ENCODE measurements around the gene TMEM129.

The TMEM129 gene

DNA sequence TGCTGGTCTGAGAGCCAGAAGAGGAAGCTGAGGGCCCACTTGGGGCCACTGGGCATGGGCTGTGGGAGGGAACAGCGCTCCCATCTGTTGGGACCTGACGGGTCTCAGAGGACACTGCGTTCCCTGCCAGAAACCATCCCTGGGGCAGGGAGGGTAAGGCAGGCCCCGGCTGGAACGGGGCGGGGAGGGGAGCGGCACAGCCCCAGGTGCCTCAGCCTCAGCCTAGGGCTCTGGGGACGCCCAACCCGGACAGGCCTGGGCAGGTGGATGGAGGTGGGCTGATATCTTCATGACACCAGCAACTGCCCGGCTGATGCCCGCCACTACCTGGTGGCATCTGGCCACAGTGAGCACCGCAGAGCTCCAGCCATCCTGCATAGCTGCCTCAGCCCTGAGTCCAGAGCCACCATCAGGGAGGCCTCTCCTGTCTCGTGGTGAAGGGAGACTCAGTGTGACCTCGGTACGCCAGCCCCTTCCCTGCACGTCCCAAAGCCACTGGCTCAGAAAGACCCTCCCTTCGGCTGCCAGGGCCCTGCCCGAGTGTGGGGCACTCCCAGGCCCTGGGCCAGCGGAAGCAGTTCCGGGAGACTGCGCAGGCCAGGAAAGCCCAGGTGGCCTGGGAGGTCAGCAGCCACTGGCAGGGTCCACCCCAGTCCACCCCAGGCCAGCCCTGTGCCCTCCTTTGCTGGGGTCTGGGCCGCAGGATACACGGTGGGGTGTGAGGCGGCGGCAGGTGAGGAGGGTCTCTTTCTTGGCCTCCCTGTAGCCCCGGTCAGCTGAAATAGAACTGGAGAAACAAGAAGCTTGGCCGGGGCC is 37.4 kb upstream of the TMEM129 start:
- no peak for DNase-seq (ENCODE audit: low spot score)

- no peak for DNase-seq (ENCODE audit: low spot score)
These were observed 36.7 kb upstream of the TMEM129 start for GRCh38 chr4:1757836-1758235.

DNA sequence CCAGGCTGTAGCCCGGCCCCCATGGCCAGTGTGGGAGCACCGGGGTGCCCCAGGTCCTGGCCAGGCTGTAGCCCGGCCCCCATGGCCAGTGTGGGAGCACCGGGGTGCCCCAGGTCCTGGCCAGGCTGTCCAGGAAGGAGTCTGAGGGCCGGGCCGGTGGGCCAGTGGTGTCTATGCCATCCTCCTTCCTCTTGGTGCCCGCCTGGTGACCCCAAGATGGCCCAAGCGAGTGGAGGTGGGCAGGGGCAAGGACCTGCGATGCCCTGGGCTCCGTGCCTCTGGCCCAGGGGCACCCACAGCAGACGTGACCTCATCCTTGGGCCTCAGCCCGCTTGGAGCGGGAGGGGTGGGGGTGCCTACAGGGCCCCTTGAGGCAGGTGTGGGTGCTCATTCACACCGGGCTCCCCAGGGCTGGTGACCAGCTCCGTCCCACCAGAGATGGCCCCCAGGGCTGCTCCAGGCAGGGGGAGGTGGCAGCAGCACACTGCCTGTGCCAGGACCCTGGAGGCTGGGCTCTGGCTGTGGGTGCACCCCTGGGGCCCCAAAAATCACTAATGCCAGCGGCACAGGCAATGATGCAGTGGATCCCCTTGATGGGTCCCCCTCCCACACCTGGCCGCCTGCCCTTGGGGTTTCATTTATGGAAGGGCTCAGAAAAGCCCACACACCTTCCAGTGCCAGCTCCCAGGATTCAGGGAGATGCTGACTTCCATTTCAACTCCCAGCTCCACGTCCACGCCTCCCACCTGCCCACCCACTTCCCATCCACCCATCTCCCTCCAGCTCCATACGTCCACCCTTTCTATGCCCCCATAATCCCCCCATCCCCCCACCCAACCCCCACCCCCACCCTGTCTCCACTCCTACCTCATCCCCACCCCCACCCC is 36.0 kb upstream of the TMEM129 start:
- no peak for DNase-seq (ENCODE audit: low spot score)

- no peak for DNase-seq (ENCODE audit: low spot score)
These were observed 35.0 kb upstream of the TMEM129 start for GRCh38 chr4:1756079-1756478.

DNA sequence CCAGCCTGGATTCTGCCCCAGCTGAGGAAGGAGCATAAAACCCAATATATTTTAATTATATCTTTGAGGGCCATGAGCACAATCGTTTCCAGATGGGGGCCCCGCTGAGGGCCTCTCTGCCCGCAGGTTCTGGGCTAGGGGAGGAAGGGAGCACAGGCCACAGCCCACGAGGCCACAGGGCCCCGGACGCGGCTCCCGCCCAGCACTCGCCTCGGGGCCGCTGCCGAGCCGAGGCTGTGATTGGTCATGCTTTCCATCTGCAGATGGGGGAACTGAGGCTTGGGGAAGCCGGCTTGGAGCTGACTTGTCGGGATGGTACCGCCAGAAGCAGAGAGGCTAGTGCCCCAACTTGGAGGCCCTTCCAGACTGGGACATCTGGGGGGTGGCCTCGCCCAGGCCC is 34.2 kb upstream of the TMEM129 start:
- DNase-seq (ENCODE audit: low spot score), result no peak

GRCh38 chr4:1754336-1754735 is 33.2 kb upstream of the TMEM129 start:
- no peak for DNase-seq (ENCODE audit: low spot score)

GRCh38 chr4:1753697-1754311 is 32.7 kb upstream of the TMEM129 start:
- no peak for DNase-seq (ENCODE audit: low spot score)

DNA sequence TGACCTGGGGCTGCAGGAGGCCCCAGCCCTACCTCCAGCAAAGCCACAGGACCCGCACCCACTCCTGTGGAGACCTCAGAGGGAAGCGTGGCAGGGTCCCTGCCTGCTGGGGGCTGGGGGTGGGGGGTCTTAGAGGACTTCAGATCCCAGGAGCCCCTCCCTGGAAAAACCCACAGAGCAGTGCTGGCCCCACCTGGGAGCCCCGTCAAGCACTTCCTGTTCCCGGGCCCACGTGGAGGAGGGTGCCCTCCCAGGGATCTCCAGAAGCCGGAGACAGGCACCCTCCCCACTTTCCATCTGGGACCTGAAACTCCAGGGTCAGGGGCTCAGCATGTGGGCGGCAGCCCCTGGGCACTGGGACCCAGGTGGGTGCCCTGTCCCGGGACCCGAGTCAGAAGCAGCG is 32.2 kb upstream of the TMEM129 start:
- DNase-seq (ENCODE audit: low spot score), result no peak

GRCh38 chr4:1752284-1753041 is 31.3 kb upstream of the TMEM129 start:
- no peak for DNase-seq (ENCODE audit: low spot score)

DNA sequence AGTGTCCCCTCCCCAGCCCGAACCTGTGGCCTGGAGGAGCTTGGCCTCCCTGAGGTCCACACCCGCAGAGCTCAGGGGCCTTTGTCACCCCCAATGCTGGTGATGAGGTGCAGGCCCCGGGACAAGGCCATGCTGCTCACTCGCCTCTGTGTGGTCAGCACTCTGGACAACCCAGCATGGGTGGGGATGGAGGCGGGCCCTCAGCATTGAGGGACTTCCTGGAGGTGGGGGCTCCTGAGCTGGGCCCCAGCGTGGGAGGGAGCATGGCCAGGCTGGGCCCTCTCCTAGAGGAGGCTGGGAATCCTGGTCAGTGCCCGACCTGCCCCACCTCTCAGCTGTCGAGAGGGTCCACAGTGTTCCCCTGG is 30.8 kb upstream of the TMEM129 start:
- DNase-seq (ENCODE audit: low spot score), result no peak

- DNase-seq (ENCODE audit: low spot score), result no peak
These were observed 30.2 kb upstream of the TMEM129 start for GRCh38 chr4:1751155-1751918.

DNA sequence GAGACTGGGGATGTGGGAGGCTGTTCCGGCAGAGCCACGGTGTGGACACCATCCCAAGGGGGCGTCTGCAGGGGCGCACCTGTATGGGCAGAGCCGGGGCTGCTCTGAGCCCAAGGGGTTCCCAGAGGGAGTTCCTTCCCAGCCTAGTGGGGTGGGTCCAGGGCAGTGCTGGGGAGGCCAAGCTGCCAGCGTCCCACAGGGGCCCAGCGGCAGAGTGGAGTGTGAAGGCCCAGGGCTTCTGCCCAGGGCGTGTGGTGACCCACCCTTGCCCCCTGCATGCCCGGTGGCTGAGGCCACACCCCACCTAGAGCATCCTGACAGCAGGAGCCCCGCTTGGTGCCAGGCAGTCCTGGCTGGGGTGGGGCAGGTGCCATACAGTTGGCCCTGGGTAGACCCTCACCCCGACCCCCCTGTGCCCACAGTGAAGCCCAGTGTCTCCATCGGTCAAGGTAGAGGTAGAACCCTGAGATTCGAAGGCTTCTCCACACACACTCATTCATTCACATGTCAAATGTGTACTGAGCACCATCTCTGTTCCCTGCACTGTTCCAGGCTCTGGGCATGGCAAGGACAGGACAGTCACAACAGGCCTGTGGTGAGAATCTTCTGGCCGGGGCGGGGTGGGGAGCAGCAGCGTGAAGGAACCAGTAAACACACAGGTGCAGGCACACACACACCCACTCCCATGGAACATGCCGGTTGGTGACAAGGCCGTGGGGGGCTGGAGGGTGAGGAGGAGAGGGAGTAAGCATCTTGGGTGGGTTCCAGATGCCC is 29.4 kb upstream of the TMEM129 start:
- no peak for DNase-seq (ENCODE audit: low spot score)

GRCh38 chr4:1749826-1750225 is 28.7 kb upstream of the TMEM129 start:
- DNase-seq (ENCODE audit: low spot score), result no peak

GRCh38 chr4:1749370-1749769 is 28.2 kb upstream of the TMEM129 start:
- DNase-seq (ENCODE audit: low spot score), result no peak

DNA sequence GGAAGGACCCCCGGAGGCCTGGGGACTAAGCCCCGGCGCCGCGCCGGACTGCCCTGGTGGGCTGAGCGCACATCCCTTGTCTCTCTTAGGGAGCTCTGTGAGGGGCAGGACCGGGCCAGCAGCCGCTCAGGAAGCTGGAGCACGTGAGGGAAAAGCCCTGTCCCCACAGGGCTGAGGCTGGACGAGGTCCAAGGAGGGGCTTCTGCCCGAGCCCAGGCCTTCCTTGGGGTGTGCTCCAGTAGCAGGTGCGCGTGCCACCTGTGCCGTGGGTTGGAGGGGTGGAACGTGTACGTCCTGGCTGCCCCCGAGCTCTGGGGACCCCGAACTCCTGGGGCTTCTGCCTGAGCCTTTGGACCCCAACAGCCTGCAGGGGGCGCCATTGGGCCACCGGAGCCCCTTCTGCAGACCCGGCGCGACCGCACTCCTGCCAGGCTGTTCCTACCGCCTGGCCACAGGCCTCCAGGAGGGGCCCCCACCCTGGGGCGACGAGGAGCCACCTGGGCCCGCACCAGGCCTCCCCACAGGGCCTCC is 27.4 kb upstream of the TMEM129 start:
- peak; percentile 79 for DNase-seq (ENCODE audit: low spot score)

DNA sequence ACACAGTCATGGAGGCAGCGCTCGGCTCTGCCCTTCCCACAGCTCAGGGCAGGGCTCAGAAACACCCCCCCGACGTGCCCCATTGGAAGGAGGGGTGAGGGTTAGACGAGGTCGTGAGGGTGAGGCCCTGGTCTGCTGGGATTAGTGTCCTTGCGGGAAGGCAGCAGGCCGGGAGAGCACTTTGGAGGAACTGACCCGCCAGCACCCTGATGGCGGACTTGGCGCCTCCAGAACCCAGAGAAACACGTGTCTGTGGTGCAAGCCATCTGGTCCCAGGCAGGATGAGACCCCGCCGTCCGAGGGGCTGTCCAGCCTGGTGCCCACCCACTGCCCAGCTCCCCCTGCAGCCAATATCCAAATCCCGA is 26.5 kb upstream of the TMEM129 start:
- no peak for DNase-seq (ENCODE audit: low spot score)

GRCh38 chr4:1746919-1747602 is 25.9 kb upstream of the TMEM129 start:
- no peak for DNase-seq (ENCODE audit: low spot score)

DNA sequence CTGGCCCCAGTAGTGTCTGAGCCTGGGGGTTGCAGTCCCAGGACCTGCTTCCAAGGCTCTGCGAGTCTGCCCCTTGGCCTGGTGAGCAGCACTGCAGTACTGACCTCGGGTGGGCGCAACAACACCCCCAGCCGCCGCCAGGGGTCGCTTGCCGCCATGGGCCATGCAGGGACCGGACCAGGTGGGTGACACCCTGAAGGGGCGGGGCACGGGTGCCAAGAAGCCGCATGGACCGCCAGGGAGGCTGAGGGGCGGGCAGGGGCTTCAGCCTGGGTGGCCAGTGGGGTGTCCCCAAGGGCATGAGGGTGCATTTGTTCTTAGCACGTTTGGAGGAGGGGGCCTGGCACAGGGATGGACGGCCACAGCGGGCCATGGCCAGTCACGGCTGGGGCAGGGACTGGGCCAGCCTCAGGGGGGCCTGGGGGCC is 25.2 kb upstream of the TMEM129 start:
- DNase-seq (ENCODE audit: low spot score), result peak; percentile 57

GRCh38 chr4:1745697-1746096 is 24.6 kb upstream of the TMEM129 start:
- DNase-seq (ENCODE audit: low spot score), result no peak

DNA sequence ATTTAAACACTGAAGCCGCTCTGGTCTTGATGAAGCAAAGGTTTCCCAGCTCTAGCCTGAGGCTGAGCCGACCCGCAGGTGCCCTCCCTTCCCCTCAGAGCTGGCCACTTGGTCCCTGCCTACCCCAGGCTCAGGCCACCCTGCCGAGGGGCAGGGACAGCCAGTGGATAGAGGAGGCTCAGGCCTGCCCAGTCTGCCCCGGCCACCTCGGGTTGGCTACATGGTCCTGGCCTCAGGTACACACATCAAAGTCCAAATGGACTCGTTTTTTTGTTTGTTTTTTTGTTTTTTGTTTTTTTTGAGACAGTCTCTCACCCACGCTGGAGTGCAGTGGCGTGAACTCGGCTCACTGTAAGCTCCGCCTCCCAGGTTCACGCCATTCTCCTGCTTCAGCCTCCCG is 24.0 kb upstream of the TMEM129 start:
- DNase-seq (ENCODE audit: low spot score), result no peak

All from LoVo (cell line).